ENCODE data around the gene PTPN3. TPM values are rescaled to one million over a fixed set of nuclear protein-coding genes. Genes with fewer than 3 reads are reported as not detected.

The PTPN3 gene
- total RNA-seq, 1 donor from 2014 or later, result 2.1 TPM

- peak in 1 of 2 donors; percentile 63 for DNase-seq (ENCODE audit: low read depth in 2 of 2)
Observed at GRCh38 chr9:109453210-109453842, 44.8 kb downstream of the PTPN3 start.

- DNase-seq (ENCODE audit: low read depth in 2 of 2), result no peak
Observed at GRCh38 chr9:109452761-109453160, 45.3 kb downstream of the PTPN3 start.

GRCh38 chr9:109451311-109452025 lies 46.6 kb downstream of the PTPN3 start:
- DNase-seq (ENCODE audit: low read depth in 2 of 2), result no peak

GRCh38 chr9:109450346-109450745 lies 47.8 kb downstream of the PTPN3 start:
- DNase-seq (ENCODE audit: low read depth in 2 of 2), result no peak

GRCh38 chr9:109449036-109449798 lies 48.9 kb downstream of the PTPN3 start:
- no peak for DNase-seq (ENCODE audit: low read depth in 2 of 2)

- DNase-seq (ENCODE audit: low read depth in 2 of 2), result no peak
Observed at GRCh38 chr9:109448223-109448622, 49.9 kb downstream of the PTPN3 start.

GRCh38 chr9:109447329-109448076 lies 50.6 kb downstream of the PTPN3 start:
- DNase-seq (ENCODE audit: low read depth in 2 of 2), result no peak

- no peak for DNase-seq (ENCODE audit: low read depth in 2 of 2)
Observed at GRCh38 chr9:109444771-109445320, 53.3 kb downstream of the PTPN3 start.

- DNase-seq (ENCODE audit: low read depth in 2 of 2), result no peak
Observed at GRCh38 chr9:109442716-109443115, 55.4 kb downstream of the PTPN3 start.

GRCh38 chr9:109441296-109441695 lies 56.8 kb downstream of the PTPN3 start:
- DNase-seq (ENCODE audit: low read depth in 2 of 2), result no peak

- peak; percentile 78 to 81 for DNase-seq (ENCODE audit: low read depth in 2 of 2)
Observed at GRCh38 chr9:109440797-109441287, 57.3 kb downstream of the PTPN3 start.

GRCh38 chr9:109440117-109440515 lies 58.0 kb downstream of the PTPN3 start:
- DNase-seq (ENCODE audit: low read depth in 2 of 2), result no peak

- DNase-seq (ENCODE audit: low read depth in 2 of 2), result no peak
Observed at GRCh38 chr9:109439378-109440116, 58.6 kb downstream of the PTPN3 start.

GRCh38 chr9:109437286-109437685 lies 60.8 kb downstream of the PTPN3 start:
- no peak for DNase-seq (ENCODE audit: low read depth in 2 of 2)

- no peak for DNase-seq (ENCODE audit: low read depth in 2 of 2)
Observed at GRCh38 chr9:109436071-109436470, 62.0 kb downstream of the PTPN3 start.

- no peak for DNase-seq (ENCODE audit: low read depth in 2 of 2)
Observed at GRCh38 chr9:109433476-109433875, 64.6 kb downstream of the PTPN3 start.

- no peak for DNase-seq (ENCODE audit: low read depth in 2 of 2)
Observed at GRCh38 chr9:109430231-109430630, 67.9 kb downstream of the PTPN3 start.

GRCh38 chr9:109428854-109429253 lies 69.3 kb downstream of the PTPN3 start:
- DNase-seq (ENCODE audit: low read depth in 2 of 2), result no peak

GRCh38 chr9:109427886-109428285 lies 70.2 kb downstream of the PTPN3 start:
- DNase-seq (ENCODE audit: low read depth in 2 of 2), result no peak

GRCh38 chr9:109426626-109427402 lies 71.3 kb downstream of the PTPN3 start:
- DNase-seq (ENCODE audit: low read depth in 2 of 2), result no peak
